NCI-H526 (cell line): ENCODE data around the gene IRAK3.
A peak's percentile ranks its signal among the peaks of the same experiment; 100 is the strongest.
"Not testable (repeated sequence)": the region's sequence is repeated elsewhere in the genome, so short reads cannot be mapped to it uniquely, and the experiment has no call there.

Experiments used
- DNase-seq, 2 experiments: peaks; one replicate each; lab custom pipeline; 2025; lab: John Stamatoyannopoulos, UW

Gene IRAK3

GRCh38 chr12:66213011-66213410, 24.0 kb downstream of the IRAK3 start:
- not testable (repeated sequence) for DNase-seq

- DNase-seq: no peak
These were observed 28.4 kb downstream of the IRAK3 start for GRCh38 chr12:66217342-66217917.

GRCh38 chr12:66228462-66228861, 39.4 kb downstream of the IRAK3 start:
- DNase-seq: no peak

- peak; percentile 37 to 76 for DNase-seq
These were observed 43.2 kb downstream of the IRAK3 start for GRCh38 chr12:66232263-66232662.

- peak; percentile 91 to 92 for DNase-seq
These were observed 45.2 kb downstream of the IRAK3 start for GRCh38 chr12:66234037-66234693.

GRCh38 chr12:66234773-66235625, 46.0 kb downstream of the IRAK3 start:
- DNase-seq: peak; percentile 77 to 86

GRCh38 chr12:66235626-66236281, 46.7 kb downstream of the IRAK3 start:
- peak in 1 of 2 experiments; percentile 30 for DNase-seq

GRCh38 chr12:66236282-66236675, 47.3 kb downstream of the IRAK3 start:
- not testable (repeated sequence) for DNase-seq

GRCh38 chr12:66236969-66237368, 48.0 kb downstream of the IRAK3 start:
- DNase-seq: no peak

- DNase-seq: peak in 1 of 2 experiments; percentile 51
These were observed 48.6 kb downstream of the IRAK3 start for GRCh38 chr12:66237505-66238175.

GRCh38 chr12:66239295-66239694, 50.3 kb downstream of the IRAK3 start:
- peak in 1 of 2 experiments; percentile 50 for DNase-seq

- peak in 1 of 2 experiments; percentile 44 for DNase-seq
These were observed 51.2 kb downstream of the IRAK3 start for GRCh38 chr12:66240096-66240820.

GRCh38 chr12:66241061-66242043, 52.3 kb downstream of the IRAK3 start:
- DNase-seq: no peak

- no peak for DNase-seq
These were observed 53.3 kb downstream of the IRAK3 start for GRCh38 chr12:66242311-66242710.

GRCh38 chr12:66243911-66244310, 54.9 kb downstream of the IRAK3 start:
- no peak for DNase-seq

- DNase-seq: no peak
These were observed 55.4 kb downstream of the IRAK3 start for GRCh38 chr12:66244446-66244845.

GRCh38 chr12:66247741-66248140, 58.7 kb downstream of the IRAK3 start:
- DNase-seq: no peak

GRCh38 chr12:66251049-66251448, 62.0 kb downstream of the IRAK3 start:
- DNase-seq: no peak

GRCh38 chr12:66252771-66253170, 63.8 kb downstream of the IRAK3 start:
- no peak for DNase-seq

GRCh38 chr12:66255737-66256136, 66.7 kb downstream of the IRAK3 start:
- no peak for DNase-seq
